Measurements from ENCODE around the gene MZB1.
"Not testable (repeated sequence)": the region's sequence is repeated elsewhere in the genome, so short reads cannot be mapped to it uniquely, and the experiment has no call there.

The MZB1 gene

DNA sequence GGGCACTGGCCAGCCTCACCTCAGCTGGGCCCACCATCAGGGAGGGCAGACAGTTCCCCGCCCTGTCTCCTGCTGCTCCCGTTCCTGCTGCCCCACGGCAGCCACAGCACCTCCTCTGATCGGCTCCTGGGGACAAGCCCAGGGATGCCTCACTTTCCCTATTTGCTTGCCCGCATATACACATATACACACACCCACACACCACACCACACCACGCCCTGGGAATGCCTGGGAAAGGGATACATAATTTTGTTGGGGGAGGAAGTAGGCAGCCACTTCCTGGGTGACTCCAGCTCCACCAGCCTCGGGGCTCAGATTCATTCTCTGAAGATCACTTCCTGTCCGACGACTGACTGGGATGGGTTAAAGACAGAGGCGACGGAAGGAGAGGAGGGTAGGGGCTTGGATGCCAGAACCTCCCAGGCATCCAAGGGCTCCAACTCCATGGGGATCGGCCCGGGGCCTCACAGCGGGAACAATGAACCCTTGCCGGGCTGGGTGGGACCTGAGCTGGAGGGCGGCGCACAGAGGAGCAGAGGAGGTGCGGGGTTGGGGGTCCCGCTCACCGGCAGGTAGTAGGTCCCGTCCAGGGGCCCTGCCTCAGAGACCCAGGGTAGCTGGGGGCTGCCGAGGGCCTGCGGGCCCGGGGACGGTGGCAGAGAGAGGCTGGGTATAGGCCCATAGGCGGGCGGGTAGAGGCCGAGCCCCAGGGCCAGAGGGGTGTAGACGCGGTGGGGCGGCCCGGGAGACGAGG is 2.0 kb upstream of the MZB1 start:
- DNase-seq: no peak

DNA sequence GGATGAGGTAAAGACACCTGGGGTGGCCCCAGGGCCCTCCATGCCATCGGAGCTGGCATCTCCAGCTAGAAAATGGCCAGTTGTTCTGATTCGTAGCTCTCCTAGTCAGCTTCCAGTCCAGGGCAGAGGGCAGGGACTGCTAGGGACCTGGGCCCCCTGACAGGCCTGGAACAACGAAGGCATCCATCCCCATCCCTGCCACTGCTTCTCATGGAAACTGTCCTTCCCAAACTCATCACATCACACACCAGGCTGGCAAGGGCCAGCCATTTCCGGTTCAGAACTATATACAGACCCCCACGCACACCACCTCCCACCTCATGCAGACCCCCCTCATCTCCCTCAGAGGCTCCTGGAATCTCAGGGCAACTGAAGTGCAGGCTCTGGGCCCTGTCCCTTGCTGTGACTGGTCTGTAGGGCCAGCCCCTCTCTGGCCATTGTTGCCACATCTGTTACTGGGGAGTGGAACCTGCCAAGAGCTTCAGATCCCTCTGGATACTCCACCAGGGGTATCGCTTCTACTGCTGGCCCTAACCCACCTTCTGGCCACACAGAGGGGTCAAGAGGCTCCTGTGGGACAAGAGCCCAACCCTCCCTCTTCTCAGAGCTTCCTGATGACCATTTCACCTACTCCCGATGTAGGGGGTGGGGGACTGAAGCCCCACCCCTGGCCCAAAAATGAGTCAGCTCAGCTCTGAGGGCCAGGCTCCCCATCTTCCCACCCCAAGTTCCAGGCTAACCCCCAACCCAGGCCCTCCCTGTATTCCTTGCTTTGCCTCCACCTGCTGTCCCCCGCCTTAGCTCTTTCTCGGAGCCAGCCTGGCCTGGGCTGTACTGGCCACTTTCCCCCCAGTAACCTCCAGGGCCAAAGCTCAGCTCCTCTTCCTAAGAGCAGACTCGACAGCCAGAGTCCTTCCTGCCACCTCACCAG is 1.2 kb upstream of the MZB1 start:
- no peak for DNase-seq

DNA sequence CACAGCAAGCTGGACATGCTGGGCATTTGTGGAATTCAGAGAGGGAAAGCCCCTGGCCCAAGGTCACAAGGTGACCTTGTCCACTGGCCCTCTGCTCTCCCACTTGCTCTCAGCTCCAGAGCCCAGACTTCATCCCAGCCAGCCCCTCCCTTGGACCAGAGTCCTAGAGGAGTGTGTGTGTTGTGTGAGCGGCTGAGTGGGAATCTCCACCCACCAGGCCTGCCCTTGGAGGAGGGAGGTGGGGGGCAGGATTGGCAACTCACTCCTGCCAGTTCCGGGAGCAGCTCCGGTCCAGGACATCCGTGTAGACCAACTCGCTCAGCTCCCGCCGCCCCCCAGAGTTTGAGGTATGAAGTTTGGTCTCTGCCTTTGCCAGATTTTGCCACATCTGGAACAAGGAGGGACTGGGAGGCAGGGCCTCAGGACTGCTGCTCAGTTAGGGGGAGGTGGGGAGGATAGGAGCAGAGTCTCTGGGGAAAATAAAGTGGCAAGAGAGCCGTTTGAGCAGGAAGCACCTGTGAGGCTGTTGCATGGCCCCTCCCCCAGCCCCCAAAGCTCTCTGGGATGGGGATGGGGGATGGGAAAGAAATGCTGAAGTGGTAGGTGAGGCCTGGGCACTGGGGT is 1.4 kb downstream of the MZB1 start:
- DNase-seq: peak; percentile 78

DNA sequence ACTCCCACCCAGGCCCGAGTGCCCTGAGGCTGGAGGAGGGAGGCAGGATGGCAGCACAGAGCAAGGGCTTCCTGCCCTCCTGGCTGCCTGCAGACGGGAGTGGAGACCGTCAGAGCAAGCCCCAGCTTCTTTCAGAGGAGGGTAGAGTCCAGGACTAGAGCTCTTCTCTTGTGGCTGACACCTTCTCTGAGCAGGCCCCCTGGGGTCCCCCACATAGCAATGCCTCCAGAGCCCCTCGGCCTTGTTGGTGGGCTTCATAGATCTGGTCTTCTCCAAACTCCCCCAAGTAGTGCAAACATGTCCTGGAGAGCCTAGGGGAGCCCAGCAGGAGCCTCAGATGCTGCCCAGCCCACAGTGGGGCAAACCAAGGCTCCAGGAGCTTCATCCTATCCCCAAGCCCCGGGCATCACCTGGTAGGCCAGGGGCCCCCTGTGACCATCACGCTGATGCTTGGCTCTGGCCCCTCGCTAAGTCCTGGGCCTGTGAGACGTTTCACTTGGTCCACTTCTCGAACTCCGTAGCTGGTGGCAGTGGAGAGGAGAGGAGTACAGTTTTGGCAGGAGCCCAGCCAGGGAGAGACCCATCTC is 2.0 kb downstream of the MZB1 start:
- DNase-seq: no peak

DNA sequence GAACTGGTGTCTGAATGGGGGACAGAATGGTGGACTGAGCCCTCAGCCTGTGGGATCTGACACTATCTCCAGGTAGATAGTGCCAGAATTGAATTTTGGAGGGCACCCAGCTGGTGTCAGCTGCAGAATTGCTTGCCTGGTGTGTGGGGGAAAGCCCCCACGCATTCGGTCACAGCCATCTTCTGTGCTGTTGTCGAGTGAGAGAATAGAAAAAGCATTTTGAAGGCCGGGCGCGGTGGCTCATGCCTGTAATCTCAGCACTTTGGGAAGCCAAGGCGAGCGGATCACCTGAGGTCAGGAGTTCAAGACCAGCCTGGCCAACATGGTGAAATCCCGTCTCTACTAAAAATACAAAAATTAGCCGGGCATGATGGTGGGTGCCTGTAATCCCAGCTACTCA is 2.8 kb downstream of the MZB1 start:
- not testable (repeated sequence) for DNase-seq

DNA sequence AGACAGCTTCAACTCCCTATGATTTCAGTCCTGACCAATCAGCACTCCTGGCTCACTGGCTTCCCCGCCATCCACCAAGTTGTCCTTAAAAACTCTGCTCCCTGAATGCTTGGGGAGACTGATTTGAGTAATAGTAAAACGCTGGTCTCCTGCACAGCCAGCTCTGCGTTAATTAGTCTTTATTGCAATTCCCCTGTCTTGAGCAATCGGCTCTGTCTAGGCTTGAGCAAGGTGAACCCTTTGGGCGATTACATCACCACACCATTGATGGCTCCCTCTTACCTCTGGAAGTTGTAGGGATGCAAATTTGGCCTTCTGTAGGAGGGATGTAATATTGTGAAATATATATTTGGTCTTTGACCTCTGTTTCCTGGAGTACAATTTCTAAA is 3.7 kb downstream of the MZB1 start:
- DNase-seq: no peak

DNA sequence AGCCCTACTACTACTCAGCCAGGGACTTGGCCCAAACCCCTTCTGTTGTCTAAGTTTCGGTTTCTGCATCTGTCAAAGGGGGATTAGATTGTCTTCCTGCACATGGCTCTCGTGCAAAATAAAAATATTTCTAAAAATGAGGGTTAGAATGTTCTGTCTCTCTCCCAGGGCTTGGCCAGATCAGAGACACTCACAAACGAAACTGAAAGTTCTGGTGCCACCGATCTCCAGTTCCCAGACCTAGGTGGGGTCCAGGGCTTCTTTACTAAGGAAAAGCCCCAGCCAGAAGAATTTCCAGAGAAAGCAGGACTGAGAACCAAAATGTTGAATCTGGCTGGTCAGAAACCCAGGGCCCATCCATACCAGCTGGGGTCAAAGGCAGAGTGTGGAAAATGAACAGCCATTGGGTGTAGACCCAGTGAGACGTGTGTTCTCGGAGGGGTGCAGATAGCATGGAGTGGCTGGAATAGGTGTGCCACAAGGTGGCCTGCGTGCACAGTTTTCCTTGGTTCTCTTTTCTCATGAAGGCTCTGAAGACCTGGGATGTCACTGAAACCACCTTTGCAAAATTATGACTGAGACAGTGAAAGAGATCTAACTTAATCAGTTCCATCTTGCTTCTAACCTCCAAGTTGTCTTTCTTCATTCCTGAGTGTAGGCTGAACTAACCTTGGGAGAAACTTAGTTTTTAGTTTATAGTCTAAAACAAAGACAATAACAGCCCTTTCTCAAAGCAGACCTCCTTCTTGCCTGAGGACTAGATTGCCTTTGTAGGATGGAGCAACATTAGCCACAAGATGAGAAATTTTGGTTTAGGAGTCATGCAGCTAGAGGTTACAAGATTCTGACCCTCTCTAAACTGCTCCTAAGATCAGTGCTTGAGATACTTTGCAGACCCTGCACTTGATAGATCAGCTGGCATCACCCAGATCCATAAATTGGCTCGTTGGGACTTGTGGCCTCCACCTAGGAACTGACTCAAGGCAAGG is 4.4 kb downstream of the MZB1 start:
- DNase-seq: no peak

DNA sequence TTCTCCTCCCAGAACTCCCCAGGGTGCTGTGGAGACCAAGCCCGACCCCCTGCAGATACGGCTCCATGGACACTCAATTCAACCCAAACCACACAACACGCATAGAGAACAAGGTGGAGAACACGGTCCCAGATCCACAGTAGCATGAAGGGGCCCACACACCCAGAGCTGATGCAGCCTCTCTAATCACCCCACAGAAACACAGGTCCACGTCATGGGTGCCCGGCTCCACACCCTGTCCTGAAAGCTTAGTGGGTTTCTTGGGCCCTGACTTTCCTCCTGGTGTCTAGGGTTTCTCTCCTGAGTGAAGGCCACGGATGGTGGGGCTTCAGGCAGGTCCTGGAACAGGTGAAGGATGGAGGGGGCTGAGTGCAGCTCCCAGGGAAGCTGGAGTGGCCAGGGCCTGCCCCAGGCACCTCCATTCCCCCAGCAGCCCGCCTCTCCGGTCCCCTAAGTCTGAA is 5.1 kb downstream of the MZB1 start:
- DNase-seq: no peak

DNA sequence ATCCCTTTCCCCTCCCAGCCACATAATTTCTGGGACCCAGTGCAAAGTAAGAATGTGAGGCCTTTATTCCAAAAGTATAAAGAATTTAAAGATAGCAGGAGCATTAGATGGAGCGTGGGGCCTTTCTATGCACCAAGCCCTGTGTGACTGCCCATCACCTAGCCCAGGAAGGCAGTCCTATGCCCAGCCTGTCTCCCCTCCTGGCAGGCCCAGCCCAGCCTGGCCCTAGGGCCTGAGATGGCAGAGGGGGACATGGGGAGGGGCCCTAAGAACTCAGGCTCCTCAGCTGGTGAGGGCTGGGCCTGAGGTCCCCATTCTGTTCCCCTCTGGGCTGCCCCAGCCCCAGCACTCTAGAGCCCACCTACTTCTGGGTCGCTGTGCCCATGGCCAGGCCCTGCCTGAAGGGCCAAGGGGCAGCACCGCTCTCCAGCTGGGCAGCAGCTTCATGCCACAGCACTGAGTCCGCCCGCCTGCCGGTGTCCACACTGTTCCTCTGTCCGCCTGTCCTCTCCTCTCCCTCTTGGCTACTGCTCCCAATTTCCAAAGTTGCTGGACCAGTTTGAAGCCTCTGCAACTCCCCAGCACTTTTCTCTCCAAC is 5.6 kb downstream of the MZB1 start:
- DNase-seq: no peak

DNA sequence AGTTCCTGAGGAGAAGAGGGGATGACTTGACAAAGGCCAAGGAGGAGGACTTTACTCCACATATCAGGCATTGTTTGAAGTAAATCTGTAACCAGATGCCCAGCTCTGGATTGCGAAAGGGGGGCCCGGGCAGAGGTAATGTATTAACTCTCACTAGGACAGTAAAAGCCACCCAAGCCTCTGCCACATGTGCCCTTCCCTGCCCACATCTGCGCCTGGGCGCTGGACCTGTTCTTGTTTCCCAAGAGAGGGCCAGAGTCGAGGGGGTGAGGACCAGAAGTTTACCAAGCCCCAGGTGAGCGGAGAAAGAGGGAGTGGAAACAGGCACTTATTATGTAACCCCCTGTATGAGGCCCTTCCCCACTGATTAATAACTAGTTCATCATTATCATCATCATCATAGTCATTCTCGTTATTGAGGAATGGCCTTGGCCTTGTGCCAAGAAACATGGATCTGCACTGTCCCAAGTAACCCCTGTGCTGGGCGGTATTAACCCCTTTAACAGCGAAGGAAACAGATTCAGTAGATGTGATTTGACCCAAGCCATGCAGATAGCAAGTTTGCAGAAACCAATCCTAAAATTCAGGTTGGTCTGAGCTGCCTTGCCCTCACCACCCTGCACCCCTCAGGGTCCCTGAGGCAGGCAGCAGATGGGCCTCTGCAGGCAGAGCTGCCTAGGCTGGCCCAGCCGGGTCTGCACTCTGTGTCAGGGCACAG is 6.3 kb downstream of the MZB1 start, which contains the start of gene SLC23A1:
SLC23A1 (minus strand) TSS at position 23 of the 718 bp plus-strand sequence. CDS start 44 bp downstream, outside the sequence.
- no peak for DNase-seq

DNA sequence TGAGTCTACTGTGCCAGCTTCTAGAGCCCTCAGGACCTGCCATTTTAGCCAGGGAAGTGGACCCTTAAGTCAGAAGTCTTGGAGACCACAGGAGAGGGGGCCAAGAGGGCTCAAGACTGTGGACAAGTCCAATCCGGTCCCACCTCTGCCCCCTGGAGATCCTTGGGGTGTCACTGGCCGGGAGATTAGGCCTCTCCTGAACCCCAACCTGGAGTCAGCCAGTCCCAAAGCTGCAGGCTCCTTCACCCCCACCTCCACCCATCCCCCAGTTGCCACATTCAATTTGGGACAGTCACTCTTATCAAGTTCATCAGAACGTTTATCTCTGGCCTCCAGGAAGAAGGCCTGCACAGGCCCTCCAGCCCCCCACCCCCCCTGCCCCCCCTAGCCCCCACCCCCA is 6.9 kb downstream of the MZB1 start:
- no peak for DNase-seq

DNA sequence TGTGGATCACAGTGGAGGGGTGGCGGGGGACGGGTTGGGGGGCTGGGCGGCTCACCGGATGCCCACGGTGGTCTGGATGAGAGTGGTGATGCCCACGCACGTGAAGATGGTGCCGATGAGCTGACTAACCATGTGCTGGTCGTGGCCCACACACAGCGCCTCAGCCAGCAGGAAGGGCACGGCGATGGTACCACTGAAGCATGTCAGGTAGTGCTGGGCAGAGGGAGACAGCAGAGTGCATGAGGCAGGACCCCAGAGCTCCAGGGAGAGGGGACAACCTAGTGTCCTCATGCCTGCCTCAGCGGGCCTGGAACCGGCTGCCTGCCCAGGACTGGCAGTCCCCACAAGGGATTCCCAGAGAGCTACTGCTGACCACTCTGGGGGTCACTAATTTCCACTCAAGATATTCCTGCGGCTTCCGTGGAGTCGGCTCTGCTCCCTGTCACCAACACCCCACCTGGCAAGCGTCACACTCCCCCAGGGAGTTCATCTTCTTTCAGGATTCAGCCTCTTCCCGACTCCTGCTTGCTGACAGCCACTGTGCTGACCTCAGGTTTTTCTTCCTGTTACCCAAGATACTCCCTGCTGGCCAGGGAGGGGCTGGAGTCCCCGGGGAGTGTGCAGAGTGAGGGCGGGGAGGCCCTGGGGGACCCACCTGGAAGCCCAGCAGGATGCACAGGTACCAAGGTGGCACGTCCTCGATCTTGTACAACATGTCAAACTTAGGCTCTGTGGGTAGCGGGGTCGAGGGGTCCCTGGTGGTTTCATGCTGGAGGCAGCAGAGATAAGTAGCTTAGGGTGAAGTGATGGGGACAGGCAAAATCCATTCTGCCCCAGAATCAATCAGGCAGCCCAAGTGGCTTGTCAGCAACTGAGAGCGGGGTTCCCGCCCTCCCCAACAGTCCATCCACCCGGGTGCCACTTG is 7.6 kb downstream of the MZB1 start:
- no peak for DNase-seq

DNA sequence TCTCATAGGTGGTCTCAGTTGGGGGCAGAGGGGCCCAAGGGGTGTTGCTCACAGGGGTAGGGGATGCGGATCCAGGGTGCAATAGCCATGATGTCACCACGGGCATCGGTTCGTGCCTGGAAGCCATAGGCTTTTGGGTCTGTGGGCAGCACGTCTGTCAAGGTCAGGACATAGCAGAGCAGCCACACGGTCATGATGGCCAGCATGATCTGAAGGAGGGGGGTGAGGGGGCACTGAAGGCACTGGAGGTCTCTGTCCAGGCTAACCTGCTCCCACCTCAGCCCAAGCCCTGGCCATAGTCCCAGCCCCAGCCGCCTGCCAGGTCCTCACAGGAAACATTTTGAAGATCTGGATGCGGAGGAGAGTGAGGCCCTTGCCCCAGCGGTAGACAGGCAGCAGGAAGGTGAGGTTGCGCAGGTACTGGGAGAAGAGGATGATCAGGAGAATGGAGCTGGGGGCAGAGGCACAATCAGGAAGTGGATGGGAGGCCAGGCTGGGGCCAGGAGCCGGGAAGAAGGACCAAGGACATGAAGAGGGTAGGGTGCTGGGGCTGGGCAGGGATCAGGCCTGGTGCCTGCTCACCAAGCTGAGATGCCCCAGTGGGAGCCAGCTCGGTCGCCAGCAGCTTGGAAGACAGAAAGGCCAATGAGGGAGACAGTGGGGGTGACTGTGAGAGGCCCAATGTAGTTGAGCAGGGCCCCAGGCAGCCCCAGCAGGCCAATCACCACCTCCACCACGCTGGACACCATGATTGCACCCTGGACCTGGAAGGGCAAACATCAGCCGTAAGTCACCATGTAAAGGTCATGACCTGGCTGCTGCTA is 9.9 kb downstream of the MZB1 start:
- no peak for DNase-seq

DNA sequence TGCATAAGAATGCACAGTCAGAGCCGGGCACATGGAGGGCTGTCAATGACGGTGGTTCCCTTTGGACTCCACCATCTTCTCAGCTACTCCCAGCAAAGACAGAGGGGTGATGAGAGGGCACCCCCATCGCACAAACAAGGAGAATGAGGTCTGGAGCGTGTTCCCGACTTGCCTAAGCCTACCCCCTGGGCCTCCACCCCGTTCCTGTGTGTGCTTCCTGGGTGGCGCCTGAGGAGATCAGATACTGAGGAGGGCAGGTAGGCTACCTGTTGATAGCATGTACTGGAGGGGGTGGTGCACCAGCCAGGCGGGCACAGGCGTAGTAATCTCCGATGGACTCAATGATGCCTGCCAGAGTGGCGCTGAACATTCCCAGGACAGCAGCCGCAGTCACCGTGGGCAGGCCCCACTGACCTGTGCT is 10.8 kb downstream of the MZB1 start:
- no peak for DNase-seq

DNA sequence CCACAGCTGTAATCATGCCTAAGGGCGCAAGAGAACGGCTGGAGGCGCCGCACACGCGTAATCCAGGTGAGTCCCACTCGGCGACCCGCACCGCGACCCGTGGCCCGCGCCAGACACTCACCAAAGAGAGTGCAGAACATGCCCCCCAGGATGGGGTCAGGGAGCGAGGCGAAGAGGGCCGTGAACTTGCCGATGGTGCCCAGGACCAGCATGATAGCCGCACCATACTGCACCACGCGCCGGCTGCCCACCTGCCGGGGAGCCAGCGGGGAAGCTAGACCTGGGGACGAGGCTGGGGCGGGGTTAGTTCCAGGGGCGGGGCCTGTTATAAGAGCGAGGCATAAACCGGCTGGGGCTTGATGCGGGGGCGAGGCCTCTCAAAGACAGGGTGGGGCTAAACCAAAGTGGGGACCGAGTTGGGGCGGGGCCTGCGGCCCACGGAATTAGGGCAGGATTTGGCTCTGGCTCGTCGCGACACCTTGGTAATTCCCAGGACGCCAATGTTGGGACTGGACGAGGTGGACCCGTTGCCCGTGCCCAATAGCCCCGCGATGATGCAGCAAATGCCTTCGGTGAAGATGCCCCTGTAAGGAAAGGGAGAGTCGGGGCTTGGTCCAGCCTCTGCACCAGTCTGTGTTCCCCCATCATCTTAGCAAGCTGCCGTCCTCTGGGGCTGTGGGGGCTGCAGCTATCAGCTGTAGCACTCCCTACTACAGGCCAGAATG is 11.4 kb downstream of the MZB1 start:
- DNase-seq: no peak

DNA sequence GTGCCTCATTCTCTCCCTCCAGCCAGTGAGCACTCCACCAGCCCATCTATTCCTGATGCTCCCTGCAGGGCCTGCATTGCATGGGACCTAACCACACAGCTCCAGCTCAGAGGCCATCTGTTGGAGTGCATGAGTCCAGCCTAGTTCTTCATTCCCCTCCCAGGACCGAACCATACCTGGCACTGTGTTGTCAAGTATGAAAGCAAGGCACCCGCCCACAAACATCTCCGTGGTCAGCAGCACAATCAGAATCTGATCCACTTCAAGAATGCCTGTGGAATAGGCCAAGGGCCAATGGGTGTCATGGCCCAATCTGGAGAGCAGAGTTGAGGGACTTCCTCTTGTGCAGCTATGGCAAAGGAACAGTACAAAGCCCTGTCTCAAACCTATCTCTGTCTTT is 12.5 kb downstream of the MZB1 start:
- DNase-seq: no peak

DNA sequence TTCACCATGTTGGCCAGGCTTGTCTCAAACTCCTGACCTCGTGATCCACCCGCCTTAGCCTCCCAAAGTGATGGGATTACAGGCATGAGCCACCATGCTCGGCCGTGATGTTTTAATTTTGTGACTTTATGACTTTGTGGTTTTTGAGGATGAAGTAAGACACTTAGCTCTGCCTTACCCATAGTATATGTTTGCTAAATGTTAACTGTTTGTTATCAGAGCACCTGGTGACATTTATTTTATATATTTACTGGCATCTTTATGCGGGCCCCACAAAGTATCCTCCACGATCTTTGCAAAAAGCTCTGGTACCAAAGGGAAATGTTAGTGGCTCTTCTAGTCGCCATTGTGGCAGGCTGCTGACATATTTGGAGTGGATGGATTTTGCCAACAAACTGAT is 13.3 kb downstream of the MZB1 start:
- no peak for DNase-seq

DNA sequence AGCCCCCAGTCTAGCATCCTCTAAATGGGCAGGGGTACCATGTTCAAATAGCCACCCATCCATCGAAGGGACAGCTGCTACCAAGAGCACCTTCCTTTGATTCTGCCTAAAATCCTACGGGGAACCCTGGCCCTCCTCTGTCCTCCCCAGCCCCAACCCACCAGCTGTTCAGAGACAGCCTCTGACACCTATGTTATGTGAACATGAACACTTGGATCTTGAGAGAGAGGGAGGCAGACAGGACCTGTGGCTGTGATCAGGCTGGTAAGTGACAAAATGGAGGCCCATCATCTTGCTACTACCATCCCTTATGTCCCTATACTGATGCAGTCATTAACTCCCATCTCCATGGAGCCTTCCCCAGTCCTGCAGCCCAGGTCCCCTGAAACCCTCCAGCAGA is 14.8 kb downstream of the MZB1 start:
- DNase-seq: no peak

All from NCI-H1436 treated with DMSO at 0.1 percent for 48 hours (cell line).